ENCODE data around the gene AKT1S1. TPM values are rescaled to one million over a fixed set of nuclear protein-coding genes. Genes with fewer than 3 reads are reported as not detected.

Gene AKT1S1
- total and polyA plus RNA-seq, 2 donors (not counting 1 experiment from before 2014, with no cell fraction given) = 16.6 to 23.0 TPM

- Histone ChIP-seq H3K27ac (ENCODE audit: low read length in 2 of 2) (no peak overlapping the region), H2AFZ (ENCODE audit: insufficient read depth, low read depth, low read length, poor library complexity, severe bottlenecking) (no peak overlapping the region), H3K9me3 (ENCODE audit: control extremely low read depth in 1 of 3, control insufficient read depth in 2 of 3, insufficient read depth in 1 of 3, low read length in 2 of 3) (no peaks in the 10 kb centered on the region), H3K27me3 (replicated peaks in 1 of 4; ENCODE audit: control extremely low read depth in 1 of 4, control insufficient read depth in 3 of 4, insufficient read depth in 4 of 4, low read length in 3 of 4) (no peaks in the 10 kb centered on the region), H3K79me2 (ENCODE audit: control insufficient read depth, insufficient read depth, low read length) (peaks cover 97% of the 10 kb centered on the region), H3K36me3 (replicated peaks in 1 of 2; ENCODE audit: control extremely low read depth in 1 of 2, control insufficient read depth in 1 of 2, extremely low read depth in 1 of 2, insufficient read depth in 2 of 2, low read length in 1 of 2) (peaks cover 1 to 49% of the 10 kb centered on the region in 2 experiments), H4K20me1 (ENCODE audit: control insufficient read depth, insufficient read depth, low read length, poor library complexity, severe bottlenecking) (peaks cover 90% of the 10 kb centered on the region), H3K4me3 (ENCODE audit: control extremely low read depth in 1 of 5, extremely low read depth in 1 of 5, insufficient read depth in 1 of 5, low read depth in 2 of 5, low read length in 4 of 5) (no peak overlapping the region), H3K4me2 (replicated peaks; ENCODE audit: low read depth, low read length, poor library complexity, severe bottlenecking) (no peak overlapping the region), H3K4me1 (ENCODE audit: control insufficient read depth in 2 of 2, insufficient read depth in 2 of 2, low read length in 2 of 2) (peaks cover 12 to 28% of the 10 kb centered on the region in 2 donors), H3K9ac (ENCODE audit: low read length) (no peak overlapping the region)
- peak; percentile 34 for ATAC-seq (ENCODE audit: low read depth)
- ChIA-PET CTCF (no interaction called here), POLR2A (interaction anchor here (0.6 kb wide), 1 partner anchor 438 kb away, joined by 3 read pairs; no protein-coding TSS in a partner anchor)
- peak overlapping the region; percentile 61 for H3K27ac Mint-ChIP-seq
- peak overlapping the region; percentile 13 for H3K4me3 Mint-ChIP-seq
- 86% methylated on average over 28 of the region's 31 CpGs for WGBS (ENCODE audit: insufficient coverage)
- TF ChIP-seq, protein P1, sequence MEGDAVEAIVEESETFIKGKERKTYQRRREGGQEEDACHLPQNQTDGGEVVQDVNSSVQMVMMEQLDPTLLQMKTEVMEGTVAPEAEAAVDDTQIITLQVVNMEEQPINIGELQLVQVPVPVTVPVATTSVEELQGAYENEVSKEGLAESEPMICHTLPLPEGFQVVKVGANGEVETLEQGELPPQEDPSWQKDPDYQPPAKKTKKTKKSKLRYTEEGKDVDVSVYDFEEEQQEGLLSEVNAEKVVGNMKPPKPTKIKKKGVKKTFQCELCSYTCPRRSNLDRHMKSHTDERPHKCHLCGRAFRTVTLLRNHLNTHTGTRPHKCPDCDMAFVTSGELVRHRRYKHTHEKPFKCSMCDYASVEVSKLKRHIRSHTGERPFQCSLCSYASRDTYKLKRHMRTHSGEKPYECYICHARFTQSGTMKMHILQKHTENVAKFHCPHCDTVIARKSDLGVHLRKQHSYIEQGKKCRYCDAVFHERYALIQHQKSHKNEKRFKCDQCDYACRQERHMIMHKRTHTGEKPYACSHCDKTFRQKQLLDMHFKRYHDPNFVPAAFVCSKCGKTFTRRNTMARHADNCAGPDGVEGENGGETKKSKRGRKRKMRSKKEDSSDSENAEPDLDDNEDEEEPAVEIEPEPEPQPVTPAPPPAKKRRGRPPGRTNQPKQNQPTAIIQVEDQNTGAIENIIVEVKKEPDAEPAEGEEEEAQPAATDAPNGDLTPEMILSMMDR (IDR thresholded peaks at IDR 0.05) = no peak
- TF ChIP-seq EZH2 (IDR thresholded peaks at IDR 0.05; ENCODE audit: borderline replicate concordance, insufficient read depth, low read depth, low read length, poor library complexity, severe bottlenecking) = no peak
- H3K4me1 Mint-ChIP-seq = peaks cover 56% of the 10 kb centered on the region
- H3K27me3 Mint-ChIP-seq = no peaks in the 10 kb centered on the region
- intact Hi-C loops (cut with micrococcal nuclease) = loop anchor here (10.0 kb wide), 1 partner anchor 881 kb away; no protein-coding TSS in a partner anchor
- no peaks in the 10 kb centered on the region for H3K9me3 Mint-ChIP-seq (ENCODE audit: insufficient read depth)
- DNase-seq = no peak
These were observed 46.2 kb upstream of the AKT1S1 start for GRCh38 chr19:49923055-49924003.
